Breast epithelium (tissue), 3 donors: ENCODE data around the gene ADNP.

Experiments used
- POLR2A ChIP-seq: fragments of 450-650 bp; IDR thresholded peaks from one replicate; pipeline ENCODE4 v1.6.1; 2016; ENCODE audit warnings: antibody characterized with exemption, mild to moderate bottlenecking, moderate library complexity
- POLR2AphosphoS5 ChIP-seq, 3 donors: sonication (generic); formaldehyde crosslinking; IDR thresholded peaks; one replicate each; pipeline ENCODE4 v1.6.1; 2017; ENCODE audit warnings: antibody characterized with exemption in 3 of 3
- TF ChIP-seq, protein P1 (sequence below), 3 donors: fragments of 450-650 bp; IDR thresholded peaks; one replicate each; pipeline ENCODE4 v1.5.1; 2016 to 2017; ENCODE audit warnings: antibody characterized with exemption in 3 of 3, mild to moderate bottlenecking in 3 of 3, moderate library complexity in 3 of 3

DNA sequence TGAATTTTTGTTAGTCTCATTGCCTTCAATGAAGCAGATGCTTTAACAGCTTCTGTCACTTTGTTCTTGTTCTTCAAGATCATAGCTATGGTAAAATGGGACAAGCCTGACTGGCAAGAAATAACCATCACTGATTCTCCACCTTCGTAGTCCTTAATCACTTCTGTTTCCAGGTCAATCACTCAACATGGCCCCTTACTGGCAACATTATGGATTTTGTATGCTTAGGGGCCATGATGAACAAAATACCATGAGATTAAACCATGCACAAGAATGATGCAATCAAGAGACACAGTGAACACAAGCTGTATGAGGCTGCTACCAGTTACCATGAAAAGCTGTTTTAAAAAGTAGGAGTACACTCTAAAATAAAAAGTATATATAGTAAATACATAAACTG is 32.8 kb downstream of the ADNP start:
- TF ChIP-seq POLR2A, result no peak
- TF ChIP-seq, protein P1, sequence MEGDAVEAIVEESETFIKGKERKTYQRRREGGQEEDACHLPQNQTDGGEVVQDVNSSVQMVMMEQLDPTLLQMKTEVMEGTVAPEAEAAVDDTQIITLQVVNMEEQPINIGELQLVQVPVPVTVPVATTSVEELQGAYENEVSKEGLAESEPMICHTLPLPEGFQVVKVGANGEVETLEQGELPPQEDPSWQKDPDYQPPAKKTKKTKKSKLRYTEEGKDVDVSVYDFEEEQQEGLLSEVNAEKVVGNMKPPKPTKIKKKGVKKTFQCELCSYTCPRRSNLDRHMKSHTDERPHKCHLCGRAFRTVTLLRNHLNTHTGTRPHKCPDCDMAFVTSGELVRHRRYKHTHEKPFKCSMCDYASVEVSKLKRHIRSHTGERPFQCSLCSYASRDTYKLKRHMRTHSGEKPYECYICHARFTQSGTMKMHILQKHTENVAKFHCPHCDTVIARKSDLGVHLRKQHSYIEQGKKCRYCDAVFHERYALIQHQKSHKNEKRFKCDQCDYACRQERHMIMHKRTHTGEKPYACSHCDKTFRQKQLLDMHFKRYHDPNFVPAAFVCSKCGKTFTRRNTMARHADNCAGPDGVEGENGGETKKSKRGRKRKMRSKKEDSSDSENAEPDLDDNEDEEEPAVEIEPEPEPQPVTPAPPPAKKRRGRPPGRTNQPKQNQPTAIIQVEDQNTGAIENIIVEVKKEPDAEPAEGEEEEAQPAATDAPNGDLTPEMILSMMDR (IDR thresholded peaks at IDR 0.05), result no peak
- no peak for TF ChIP-seq POLR2AphosphoS5 (IDR thresholded peaks at IDR 0.05)
